GM21825 (cell line): ENCODE measurements around the gene LAMA5.

Source experiments
- ATAC-seq: cut with Tn5 transposase; IDR thresholded peaks from one replicate; pipeline ENCODE4 v1.9.1; 2021; ENCODE audit warnings: mild to moderate bottlenecking, moderate library complexity; ENCODE audit not compliant: unreplicated experiment

LAMA5 gene

GRCh38 chr20:62330576-62331317 is 36.4 kb downstream of the LAMA5 start:
- no peak for ATAC-seq

GRCh38 chr20:62329389-62330377 is 37.4 kb downstream of the LAMA5 start:
- ATAC-seq, result no peak

- ATAC-seq, result no peak
Measured at GRCh38 chr20:62328684-62329388, 38.3 kb downstream of the LAMA5 start.

GRCh38 chr20:62327726-62328495 is 39.2 kb downstream of the LAMA5 start:
- no peak for ATAC-seq

- ATAC-seq, result no peak
Measured at GRCh38 chr20:62326959-62327725, 40.0 kb downstream of the LAMA5 start.

- ATAC-seq, result no peak
Measured at GRCh38 chr20:62326559-62326958, 40.6 kb downstream of the LAMA5 start.

GRCh38 chr20:62325172-62325905 is 41.8 kb downstream of the LAMA5 start:
- no peak for ATAC-seq

- ATAC-seq, result no peak
Measured at GRCh38 chr20:62323980-62324906, 42.9 kb downstream of the LAMA5 start.

GRCh38 chr20:62323146-62323979 is 43.7 kb downstream of the LAMA5 start:
- ATAC-seq, result no peak

- no peak for ATAC-seq
Measured at GRCh38 chr20:62322492-62323041, 44.5 kb downstream of the LAMA5 start.

- ATAC-seq, result no peak
Measured at GRCh38 chr20:62321975-62322374, 45.1 kb downstream of the LAMA5 start.

GRCh38 chr20:62321521-62321948 is 45.6 kb downstream of the LAMA5 start:
- ATAC-seq, result no peak

- no peak for ATAC-seq
Measured at GRCh38 chr20:62320581-62321354, 46.3 kb downstream of the LAMA5 start.

- no peak for ATAC-seq
Measured at GRCh38 chr20:62319346-62319909, 47.7 kb downstream of the LAMA5 start.
